Pancreas (tissue), 10 donors: ENCODE results near the gene OGFOD2. TPM values are rescaled to one million over a fixed set of nuclear protein-coding genes. Genes with fewer than 3 reads are reported as not detected.

Experiments
- ATAC-seq, 4 donors: fragments of 200-7000 bp; cut with Tn5 transposase; one replicate each; pipeline versions ENCODE4 v1.8.0 to v1.9.1; 2020; ENCODE audit warnings: mild to moderate bottlenecking in 4 of 4, moderate library complexity in 4 of 4
- DNase-seq, 6 donors: peaks; one replicate each; pipeline ENCODE4 v3.0.0-alpha.2; 2020
- FAIRE-seq: peaks from 2 replicates; lab custom pipeline; 2012; peaks lifted over from hg19 to GRCh38; lab: Jason Lieb, UNC
- H3K27ac ChIP-seq, 4 donors: fragments of 200-600 bp; sonication (generic); 1 replicate in 3 of 4; 2 replicates in 1 of 4; pipeline versions ENCODE4 v1.5.0 to v1.8.0; 2020
- H3K27me3 ChIP-seq, 4 donors: fragments of 200-600 bp; one replicate each; pipeline ENCODE4 v1.8.0; 2021
- H3K36me3 ChIP-seq, 3 donors: fragments of 200-600 bp; sonication (generic) in 1 of 3; one replicate each; pipeline versions ENCODE4 v1.5.0 to v1.8.0; 2020 to 2021
- H3K4me1 ChIP-seq, 3 donors: fragments of 200-600 bp; one replicate each; pipeline ENCODE4 v1.8.0; 2021
- H3K4me3 ChIP-seq, 4 donors: fragments of 200-600 bp; sonication (generic) in 2 of 4; one replicate each; pipeline versions ENCODE4 v1.5.0 to v1.8.0; 2020 to 2021
- H3K9me3 ChIP-seq, 4 donors: fragments of 200-600 bp; one replicate each; pipeline ENCODE4 v1.8.0; 2021
- WGBS, 2 donors: extraction: QIAGEN DNeasy Blood & Tissue Kit; methylation state at CpG; one replicate each; pipeline ENCODE4 v1.1.7; 2013; 5-methylcytosine and 5-hydroxymethylcytosine counted together
- intact Hi-C, 3 donors: fragments of 100-400 bp; cut with DNase I; formaldehyde crosslinking; loops; one replicate each; pipeline versions ENCODE4 v1.11.1 to v1.14.2; 2022
- polyA plus RNA-seq, 2 donors: library from polyadenylated mRNA; stranded (reverse); fragments of 200-250 nt; gene quantifications; one replicate each; pipeline ENCODE4 v1.2.3, GENCODE V29; 2013
- total RNA-seq, 6 donors: library from RNA; stranded (reverse); fragmentation: NEBNext Ultra II Directional in 4 of 6; extraction: Animal tissue kit (Norgen Biotek cat#: 25700) in 4 of 6; gene quantifications; one replicate each; pipeline versions ENCODE4 v1.2.1 to v1.2.4, GENCODE V29; 2021 to 2023
- TF ChIP-seq, protein P1 (sequence below), 4 donors: fragments of 200-600 bp; sonication (generic) in 3 of 4; IDR thresholded peaks; one replicate each; pipeline versions ENCODE4 v1.5.0 to v1.8.0; 2021; ENCODE audit warnings: antibody characterized with exemption in 4 of 4
- donor health status: healthy with polysubstance abuse.
- donor health status: DM: no; HTN: no; CAD: no; lungs with moderate emphysema.
- donor health status: DM: no; HTN: no; CAD: no.
- donor health status: control.
- donor health status: control.
- donor health status: Bipolar disorder and iron deficiency.
- donor health status: DM: yes; HTN: yes; CAD: no.
- donor health status: DM: no; HTN: no; CAD: no.
- donor health status: DM: no; HTN: no; CAD: no.
- donor health status: DM: yes; HTN: yes; CAD: no.

OGFOD2 gene
- total and polyA plus RNA-seq, 8 donors, result 12.9 to 30.9 (median 18.4) TPM

DNA sequence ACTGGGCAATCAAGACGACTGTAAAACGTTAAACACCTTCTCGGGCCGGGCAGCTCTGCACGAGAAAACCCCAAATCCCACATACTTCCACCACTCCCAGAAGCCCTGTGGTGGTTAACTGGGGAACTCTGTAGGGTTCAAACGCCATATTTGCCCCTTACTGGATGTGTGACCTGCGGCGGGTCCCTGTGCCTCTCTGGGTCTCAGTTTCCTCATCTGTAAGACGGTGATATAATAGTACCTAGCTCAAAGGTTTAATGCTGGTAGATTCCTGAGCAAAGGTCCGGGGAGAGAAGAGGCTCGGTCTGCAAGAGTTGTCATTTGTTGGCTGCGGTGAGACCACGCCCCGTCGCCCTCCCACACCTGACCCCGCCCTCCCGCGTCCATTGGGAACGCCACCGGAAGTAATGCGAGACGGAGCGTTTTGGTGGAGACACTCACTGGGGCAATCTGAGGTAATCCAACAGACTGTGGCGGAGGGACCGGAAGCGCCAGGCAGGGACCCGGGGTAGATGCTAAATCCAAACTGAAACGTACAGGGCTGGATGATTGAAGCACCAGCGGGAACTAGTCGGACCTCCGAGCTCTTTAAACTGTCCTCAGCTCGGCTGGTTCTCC lies 661 bp upstream of the OGFOD2 start:
- H3K4me1 ChIP-seq, result peaks cover 9 to 30% (median 21%) of the 10 kb centered on the region in 3 donors
- peak overlapping the region; percentile 85 to 98 (median 96) for H3K27ac ChIP-seq
- peak overlapping the region; percentile 61 to 84 (median 78) for H3K4me3 ChIP-seq
- peak; percentile 91 to 95 (median 92) for ATAC-seq
- H3K27me3 ChIP-seq, result no peaks in the 10 kb centered on the region
- 0 to 1% methylated on average over 32 of the region's 32 CpGs for WGBS, 2 donors
- TF ChIP-seq, protein P1, sequence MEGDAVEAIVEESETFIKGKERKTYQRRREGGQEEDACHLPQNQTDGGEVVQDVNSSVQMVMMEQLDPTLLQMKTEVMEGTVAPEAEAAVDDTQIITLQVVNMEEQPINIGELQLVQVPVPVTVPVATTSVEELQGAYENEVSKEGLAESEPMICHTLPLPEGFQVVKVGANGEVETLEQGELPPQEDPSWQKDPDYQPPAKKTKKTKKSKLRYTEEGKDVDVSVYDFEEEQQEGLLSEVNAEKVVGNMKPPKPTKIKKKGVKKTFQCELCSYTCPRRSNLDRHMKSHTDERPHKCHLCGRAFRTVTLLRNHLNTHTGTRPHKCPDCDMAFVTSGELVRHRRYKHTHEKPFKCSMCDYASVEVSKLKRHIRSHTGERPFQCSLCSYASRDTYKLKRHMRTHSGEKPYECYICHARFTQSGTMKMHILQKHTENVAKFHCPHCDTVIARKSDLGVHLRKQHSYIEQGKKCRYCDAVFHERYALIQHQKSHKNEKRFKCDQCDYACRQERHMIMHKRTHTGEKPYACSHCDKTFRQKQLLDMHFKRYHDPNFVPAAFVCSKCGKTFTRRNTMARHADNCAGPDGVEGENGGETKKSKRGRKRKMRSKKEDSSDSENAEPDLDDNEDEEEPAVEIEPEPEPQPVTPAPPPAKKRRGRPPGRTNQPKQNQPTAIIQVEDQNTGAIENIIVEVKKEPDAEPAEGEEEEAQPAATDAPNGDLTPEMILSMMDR (IDR thresholded peaks at IDR 0.05), result no peak
- intact Hi-C loops, result loop anchor here in 1 of 3 donors (10.0 kb wide), 1 partner anchor 260 kb away; the partner anchor contains the start of genes MPHOSPH9 and MTRFR
- no peaks in the 10 kb centered on the region for H3K9me3 ChIP-seq
- no peaks in the 10 kb centered on the region for H3K36me3 ChIP-seq
- DNase-seq, result peak; percentile 96 to 99 (median 98)
- peak; percentile 75 for FAIRE-seq

DNA sequence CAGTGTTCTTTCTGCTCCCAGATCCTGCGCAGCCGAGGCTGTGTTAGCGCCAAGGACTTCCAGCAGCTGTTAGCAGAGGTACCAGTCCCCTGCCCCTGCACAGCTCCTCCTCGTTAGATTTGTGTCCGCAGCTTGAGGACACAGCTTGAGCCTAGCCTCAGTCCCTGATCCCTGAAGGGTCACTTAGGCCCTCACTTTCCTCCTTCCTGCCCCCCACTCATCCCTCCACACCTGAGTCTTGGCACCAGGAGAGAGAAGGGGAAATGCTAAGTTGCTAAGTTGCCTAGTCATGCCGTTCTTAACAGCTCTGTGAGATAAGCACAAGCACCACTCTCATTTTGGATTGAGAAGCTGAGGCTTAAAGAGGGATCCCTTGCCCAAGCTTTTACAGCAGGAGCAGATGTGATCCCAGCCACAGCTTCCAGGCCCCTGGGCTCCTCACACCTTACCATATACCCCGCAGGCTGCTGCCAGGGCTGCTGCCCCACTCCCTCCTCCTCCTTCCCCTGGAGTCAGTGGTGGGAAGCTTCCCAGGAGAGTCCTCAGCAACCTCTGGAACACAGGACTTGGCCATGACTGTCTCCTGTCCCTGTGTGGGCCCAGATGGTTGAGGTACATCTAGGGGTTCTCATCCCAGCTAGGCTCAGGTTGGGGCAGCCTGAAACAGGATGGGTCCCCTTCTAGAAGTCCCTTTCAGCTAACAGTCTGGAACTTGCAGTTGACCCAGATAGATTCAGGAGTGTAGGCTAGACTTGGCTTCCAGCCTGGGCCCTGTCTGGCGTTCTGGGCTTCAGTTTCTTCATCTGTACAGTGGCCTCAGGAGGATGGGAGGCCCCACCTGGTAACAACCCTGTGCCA lies 975 bp downstream of the OGFOD2 start:
- FAIRE-seq (no peak), ATAC-seq (no peak), DNase-seq (peak in 1 of 6 donors; percentile 70)
- TF ChIP-seq, protein P1 (IDR thresholded peaks at IDR 0.05), result no peak
- peaks cover 9 to 34% (median 23%) of the 10 kb centered on the region in 3 donors for H3K4me1 ChIP-seq
- H3K4me3 ChIP-seq, result peak overlapping the region; percentile 61 to 84 (median 78)
- no peaks in the 10 kb centered on the region for H3K36me3 ChIP-seq
- 1 to 3% methylated on average over 8 of the region's 8 CpGs for WGBS, 2 donors
- H3K9me3 ChIP-seq, result no peaks in the 10 kb centered on the region
- no peaks in the 10 kb centered on the region for H3K27me3 ChIP-seq
- intact Hi-C loops, result loop anchor here in 1 of 3 donors (10.0 kb wide), 1 partner anchor 259 kb away; the partner anchor contains the start of genes MPHOSPH9 and MTRFR
- H3K27ac ChIP-seq, result peak overlapping the region; percentile 85 to 98 (median 96)

DNA sequence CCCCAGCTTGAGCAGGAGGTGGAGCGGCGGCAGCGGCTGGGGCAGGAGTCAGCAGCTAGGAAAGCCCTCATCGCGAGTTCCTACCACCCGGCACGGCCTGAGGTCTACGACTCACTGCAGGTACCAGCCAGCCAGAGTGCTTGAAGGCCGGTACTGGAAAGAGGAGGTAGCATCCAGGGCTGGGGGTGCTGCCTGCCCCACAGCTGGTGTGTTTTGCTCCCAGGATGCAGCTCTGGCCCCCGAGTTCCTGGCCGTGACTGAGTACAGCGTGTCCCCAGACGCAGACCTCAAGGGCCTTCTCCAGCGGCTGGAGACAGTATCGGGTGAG lies 1.6 kb downstream of the OGFOD2 start:
- H3K36me3 ChIP-seq, result no peaks in the 10 kb centered on the region
- 45 to 61% methylated on average over 15 of the region's 15 CpGs for WGBS, 2 donors
- DNase-seq (peak in 3 of 6 donors; percentile 35 to 74 (median 57)), FAIRE-seq (no peak), ATAC-seq (no peak)
- no peaks in the 10 kb centered on the region for H3K9me3 ChIP-seq
- no peaks in the 10 kb centered on the region for H3K27me3 ChIP-seq
- H3K4me3 ChIP-seq, result peak overlapping the region in 3 of 4 donors; percentile 61 to 84 (median 82)
- H3K27ac ChIP-seq, result peak overlapping the region in 1 of 4 donors; percentile 98
- intact Hi-C loops, result loop anchor here in 1 of 3 donors (10.0 kb wide), 1 partner anchor 258 kb away; the partner anchor contains the start of genes MPHOSPH9 and MTRFR
- peaks cover 10 to 35% (median 27%) of the 10 kb centered on the region in 3 donors for H3K4me1 ChIP-seq
- TF ChIP-seq, protein P1 (IDR thresholded peaks at IDR 0.05), result no peak

DNA sequence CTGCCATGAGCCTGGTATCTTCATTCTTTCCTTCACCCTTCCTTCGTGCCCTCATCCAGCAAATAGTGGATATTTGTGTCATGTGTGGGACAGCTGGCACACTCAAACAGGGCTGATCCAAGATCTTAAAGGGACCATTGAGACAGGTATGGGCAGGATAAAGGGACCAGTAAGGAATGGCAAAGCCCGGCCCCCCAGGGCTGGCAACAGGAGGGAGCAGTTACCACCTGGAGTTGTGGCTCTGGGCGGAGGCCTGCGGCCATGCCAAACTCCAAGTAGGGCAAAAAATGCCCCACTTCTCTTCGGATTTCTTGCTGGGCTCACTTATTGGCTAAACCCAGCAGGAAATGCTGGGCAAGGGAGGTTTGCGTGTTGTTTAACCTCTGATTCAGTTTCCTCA lies 2.1 kb downstream of the OGFOD2 start:
- Histone ChIP-seq H3K9me3 (no peaks in the 10 kb centered on the region), H3K4me3 (peak overlapping the region in 1 of 4 donors; percentile 61), H3K36me3 (no peaks in the 10 kb centered on the region), H3K27ac (no peak overlapping the region), H3K27me3 (no peaks in the 10 kb centered on the region), H3K4me1 (peaks cover 16 to 40% (median 32%) of the 10 kb centered on the region in 3 donors)
- no peak for ATAC-seq
- peak in 1 of 6 donors; percentile 17 for DNase-seq
- TF ChIP-seq, protein P1 (IDR thresholded peaks at IDR 0.05), result no peak
- intact Hi-C loops, result loop anchor here in 1 of 3 donors (10.0 kb wide), 1 partner anchor 258 kb away; the partner anchor contains the start of genes MPHOSPH9 and MTRFR
- FAIRE-seq, result no peak
- WGBS, 2 donors, result 71 to 77% methylated on average over 6 of the region's 6 CpGs
